B cell (primary cell): Measurements from ENCODE around the gene MYLK3. TPM values are rescaled to one million over a fixed set of nuclear protein-coding genes. Genes with fewer than 3 reads are reported as not detected.

ENCODE experiments used
- ATAC-seq: fragments of 200-7000 bp; cut with Tn5 transposase; one replicate; pipeline ENCODE4 v1.10.0; 2021; ENCODE audit warnings: low read depth, mild to moderate bottlenecking, moderate number of reproducible peaks, moderate library complexity
- CTCF ChIA-PET: fragments of 350-600 bp; sonication (Branson Sonifier 250); formaldehyde crosslinking; loops from one replicate; lab custom pipeline; 2021; ENCODE audit warnings: antibody characterized with exemption, inconsistent platforms; lab: Charles Lee
- POLR2A ChIA-PET: fragments of 350-600 bp; sonication (Branson Sonifier 250); formaldehyde crosslinking; loops from one replicate; lab custom pipeline; 2021; ENCODE audit warnings: antibody characterized with exemption; lab: Charles Lee
- DNase-seq: peaks from one replicate; pipeline ENCODE4 v3.0.0; 2013
- H2AFZ ChIP-seq: 2 replicates; pipeline ENCODE4 v1.6.1; 2012; ENCODE audit warnings: mild to moderate bottlenecking, low read depth, low read length; ENCODE audit not compliant: insufficient read depth, poor library complexity, severe bottlenecking
- H3K27ac ChIP-seq, 2 donors: 1 replicate in 1 of 2; 2 replicates in 1 of 2; pipeline ENCODE4 v1.5.1; 2012 to 2013; ENCODE audit warnings: low read length in 2 of 2, mild to moderate bottlenecking in 2 of 2, moderate library complexity in 1 of 2
- H3K27me3 ChIP-seq, 4 experiments: fragments of 200-600 bp in 1 of 4; sonication (generic) in 1 of 4; replicated peaks in 1 of 4; 1 replicate in 2 of 4; 2 replicates in 2 of 4; pipeline versions ENCODE4 v1.6.1 to v1.7.0; 2013 to 2016; ENCODE audit warnings: low read length in 3 of 4, mild to moderate bottlenecking in 2 of 4, mixed read lengths in 1 of 4, moderate library complexity in 1 of 4; ENCODE audit not compliant: insufficient read depth in 4 of 4, control insufficient read depth in 3 of 4; ENCODE audit errors: control extremely low read depth in 1 of 4
- H3K36me3 ChIP-seq, 2 experiments: replicated peaks in 1 of 2; 1 replicate in 1 of 2; 2 replicates in 1 of 2; pipeline versions ENCODE4 v1.6.1 to v1.7.1; 2013; ENCODE audit warnings: low read length in 1 of 2; ENCODE audit not compliant: insufficient read depth in 2 of 2, control insufficient read depth in 1 of 2; ENCODE audit errors: control extremely low read depth in 1 of 2, extremely low read depth in 1 of 2
- H3K4me1 ChIP-seq, 2 donors: fragments of 200-600 bp in 1 of 2; sonication (generic) in 1 of 2; 1 replicate in 1 of 2; 2 replicates in 1 of 2; pipeline versions ENCODE4 v1.5.1 to v1.6.1; 2013 to 2017; ENCODE audit warnings: low read length in 2 of 2; ENCODE audit not compliant: control insufficient read depth in 2 of 2, insufficient read depth in 2 of 2
- H3K4me2 ChIP-seq: replicated peaks from 2 replicates; pipeline ENCODE3; 2012; ENCODE audit warnings: mild to moderate bottlenecking, low read depth, low read length; ENCODE audit not compliant: poor library complexity, severe bottlenecking
- H3K4me3 ChIP-seq, 5 experiments: fragments of 200-600 bp in 1 of 5; sonication (generic) in 1 of 5; 1 replicate in 3 of 5; 2 replicates in 2 of 5; pipeline versions ENCODE4 v1.5.1 to v1.7.0; 2011 to 2016; ENCODE audit warnings: low read length in 4 of 5, mild to moderate bottlenecking in 4 of 5, low read depth in 2 of 5, control low read depth in 1 of 5, moderate library complexity in 1 of 5; ENCODE audit not compliant: insufficient read depth in 1 of 5; ENCODE audit errors: control extremely low read depth in 1 of 5, extremely low read depth in 1 of 5
- H3K79me2 ChIP-seq: fragments of 200-600 bp; sonication (generic); one replicate; pipeline ENCODE4 v1.6.0; 2016; ENCODE audit warnings: low read length; ENCODE audit not compliant: control insufficient read depth, insufficient read depth
- H3K9ac ChIP-seq: fragments of 200-600 bp; sonication (generic); 2 replicates; pipeline ENCODE4 v1.6.1; 2017; ENCODE audit warnings: mild to moderate bottlenecking, low read length, moderate library complexity
- H3K9me3 ChIP-seq, 3 donors: one replicate each; pipeline versions ENCODE4 v1.6.1 to v1.7.1; 2013; ENCODE audit warnings: low read length in 2 of 3; ENCODE audit not compliant: control insufficient read depth in 2 of 3, insufficient read depth in 1 of 3; ENCODE audit errors: control extremely low read depth in 1 of 3
- H4K20me1 ChIP-seq: 2 replicates; pipeline ENCODE4 v1.6.0; 2012; ENCODE audit warnings: mild to moderate bottlenecking, low read length; ENCODE audit not compliant: insufficient read depth, control insufficient read depth, poor library complexity, severe bottlenecking
- H3K27ac Mint-ChIP-seq: one replicate; pipeline ENCODE4 v1.8.0; 2021; ENCODE audit warnings: mixed read lengths
- H3K27me3 Mint-ChIP-seq: one replicate; pipeline ENCODE4 v1.8.0; 2021; ENCODE audit warnings: mixed read lengths
- H3K4me1 Mint-ChIP-seq: one replicate; pipeline ENCODE4 v1.8.0; 2021; ENCODE audit warnings: mixed read lengths
- H3K4me3 Mint-ChIP-seq: one replicate; pipeline ENCODE4 v1.8.0; 2021; ENCODE audit warnings: mixed read lengths
- H3K9me3 Mint-ChIP-seq: one replicate; pipeline ENCODE4 v1.8.0; 2022; ENCODE audit warnings: mixed read lengths; ENCODE audit not compliant: insufficient read depth
- EZH2 ChIP-seq: IDR thresholded peaks from 2 replicates; pipeline ENCODE4 v1.6.1; 2012; ENCODE audit warnings: borderline replicate concordance, low read depth, mild to moderate bottlenecking, moderate library complexity, low read length; ENCODE audit not compliant: insufficient read depth, poor library complexity, severe bottlenecking
- WGBS: methylation state at CpG from one replicate; pipeline ENCODE4 v1.1.5; 2013; ENCODE audit warnings: missing lambda C conversion rate; ENCODE audit not compliant: insufficient coverage; 5-methylcytosine and 5-hydroxymethylcytosine counted together
- intact Hi-C: fragments of 100-400 bp; cut with micrococcal nuclease; formaldehyde crosslinking; loops from one replicate; pipeline ENCODE4 v1.10.0; 2022
- polyA plus RNA-seq: library from polyadenylated mRNA; depleted of rRNA; stranded (reverse); fragments of >200 nt; gene quantifications from 2 replicates; pipeline ENCODE4 v1.2.3, GENCODE V29; 2012
- total RNA-seq, 2 donors: library from RNA; stranded (reverse); fragments of 120-200 nt in 1 of 2; gene quantifications; 1 replicate in 1 of 2; 2 replicates in 1 of 2; pipeline versions ENCODE4 v1.2.3 to v1.2.4, GENCODE V29; 2013 to 2022
- TF ChIP-seq, protein P1 (sequence below): fragments of 200-600 bp; IDR thresholded peaks from one replicate; pipeline ENCODE4 v1.8.0; 2022; ENCODE audit warnings: antibody characterized with exemption, mild to moderate bottlenecking

Gene MYLK3
- total and polyA plus RNA-seq, 2 donors (not counting 1 experiment from before 2014, with no cell fraction given) = 0.01 to 0.10 TPM

DNA sequence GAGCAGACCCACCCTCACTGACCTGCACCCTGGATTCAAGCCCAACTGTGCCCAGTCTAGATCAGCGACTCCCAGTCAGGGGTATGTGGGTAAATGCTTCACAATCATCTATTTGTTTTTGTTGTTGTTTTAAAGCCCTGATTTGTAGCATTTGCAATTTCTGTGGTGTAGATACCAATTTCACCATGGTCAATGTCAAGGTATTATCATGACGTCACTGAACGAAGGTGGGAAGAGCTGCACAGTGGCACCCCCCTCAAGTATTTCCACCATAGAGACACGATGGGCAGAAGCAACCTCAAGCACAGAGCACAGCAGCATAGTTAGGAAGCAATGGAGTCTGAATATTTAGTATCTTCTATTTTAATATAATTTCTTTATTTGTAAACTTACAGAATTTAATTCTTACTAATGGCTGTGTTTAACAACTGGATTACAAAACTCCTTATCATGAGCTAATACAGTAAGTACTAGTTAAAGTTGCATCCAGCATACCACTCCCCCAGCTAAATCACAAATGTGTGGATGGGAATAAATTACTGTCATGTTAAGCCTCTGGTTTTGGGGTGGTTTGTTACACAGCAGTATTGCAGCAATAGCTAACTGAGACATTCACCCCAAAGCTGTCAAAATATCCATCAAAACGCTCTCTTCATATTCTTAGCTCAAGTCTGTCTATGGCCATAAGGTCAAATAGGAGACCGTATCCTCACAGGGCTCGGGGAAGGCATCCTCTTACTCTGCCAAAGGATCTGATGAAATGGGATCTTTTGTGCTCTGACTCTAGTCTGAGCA lies 33.1 kb downstream of the MYLK3 start:
- Histone ChIP-seq H3K27ac (no peak overlapping the region), H2AFZ (no peak overlapping the region), H3K4me3 (no peak overlapping the region), H3K27me3 (peaks cover 0 to 4% (median 0%) of the 10 kb centered on the region in 4 experiments), H3K9ac (no peak overlapping the region), H3K4me2 (no peak overlapping the region), H3K36me3 (no peaks in the 10 kb centered on the region), H3K4me1 (peaks cover 15 to 18% of the 10 kb centered on the region in 2 donors), H3K79me2 (no peaks in the 10 kb centered on the region), H4K20me1 (no peaks in the 10 kb centered on the region), H3K9me3 (no peaks in the 10 kb centered on the region)
- Mint-ChIP-seq H3K4me3 (no peak overlapping the region), H3K4me1 (peaks cover 14% of the 10 kb centered on the region), H3K27ac (no peak overlapping the region), H3K9me3 (no peaks in the 10 kb centered on the region), H3K27me3 (no peaks in the 10 kb centered on the region)
- DNase-seq = no peak
- POLR2A ChIA-PET = interaction anchor here (0.6 kb wide), 1 partner anchor 55 kb away, joined by 7 read pairs; no protein-coding TSS in a partner anchor
- no peak for TF ChIP-seq EZH2
- TF ChIP-seq, protein P1, sequence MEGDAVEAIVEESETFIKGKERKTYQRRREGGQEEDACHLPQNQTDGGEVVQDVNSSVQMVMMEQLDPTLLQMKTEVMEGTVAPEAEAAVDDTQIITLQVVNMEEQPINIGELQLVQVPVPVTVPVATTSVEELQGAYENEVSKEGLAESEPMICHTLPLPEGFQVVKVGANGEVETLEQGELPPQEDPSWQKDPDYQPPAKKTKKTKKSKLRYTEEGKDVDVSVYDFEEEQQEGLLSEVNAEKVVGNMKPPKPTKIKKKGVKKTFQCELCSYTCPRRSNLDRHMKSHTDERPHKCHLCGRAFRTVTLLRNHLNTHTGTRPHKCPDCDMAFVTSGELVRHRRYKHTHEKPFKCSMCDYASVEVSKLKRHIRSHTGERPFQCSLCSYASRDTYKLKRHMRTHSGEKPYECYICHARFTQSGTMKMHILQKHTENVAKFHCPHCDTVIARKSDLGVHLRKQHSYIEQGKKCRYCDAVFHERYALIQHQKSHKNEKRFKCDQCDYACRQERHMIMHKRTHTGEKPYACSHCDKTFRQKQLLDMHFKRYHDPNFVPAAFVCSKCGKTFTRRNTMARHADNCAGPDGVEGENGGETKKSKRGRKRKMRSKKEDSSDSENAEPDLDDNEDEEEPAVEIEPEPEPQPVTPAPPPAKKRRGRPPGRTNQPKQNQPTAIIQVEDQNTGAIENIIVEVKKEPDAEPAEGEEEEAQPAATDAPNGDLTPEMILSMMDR = no peak
- no peak for ATAC-seq
- WGBS = 96% methylated on average over 5 of the region's 7 CpGs
- CTCF ChIA-PET = no interaction called here
- intact Hi-C loops = no loop called here

DNA sequence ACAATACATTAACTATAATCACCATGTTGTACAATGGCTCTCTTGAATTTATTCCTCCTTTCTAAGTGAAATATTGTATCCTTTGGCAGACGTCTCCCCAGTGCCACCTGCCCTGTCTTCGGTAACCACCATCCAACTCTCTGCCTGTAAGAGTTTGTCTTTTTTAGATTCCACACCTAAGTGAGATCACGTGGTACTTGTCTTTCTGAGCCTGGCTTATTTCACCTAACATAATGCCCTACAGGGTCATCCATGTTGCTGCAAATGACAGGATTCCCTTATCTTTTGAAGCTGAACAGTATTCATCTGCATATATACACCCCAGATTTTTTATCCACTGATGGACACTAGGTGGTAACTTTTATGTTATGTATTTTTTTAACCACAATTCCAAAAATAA lies 34.5 kb downstream of the MYLK3 start:
- Histone ChIP-seq H3K9me3 (no peaks in the 10 kb centered on the region), H3K27ac (no peak overlapping the region), H3K9ac (no peak overlapping the region), H3K79me2 (no peaks in the 10 kb centered on the region), H3K4me1 (peaks cover 15 to 18% of the 10 kb centered on the region in 2 donors), H3K4me2 (no peak overlapping the region), H2AFZ (no peak overlapping the region), H3K36me3 (no peaks in the 10 kb centered on the region), H4K20me1 (no peaks in the 10 kb centered on the region), H3K4me3 (no peak overlapping the region), H3K27me3 (peaks cover 0 to 4% (median 0%) of the 10 kb centered on the region in 4 experiments)
- ATAC-seq (no peak), DNase-seq (no peak)
- Mint-ChIP-seq H3K9me3 (no peaks in the 10 kb centered on the region), H3K4me1 (peaks cover 14% of the 10 kb centered on the region), H3K27me3 (no peaks in the 10 kb centered on the region), H3K27ac (no peak overlapping the region), H3K4me3 (no peak overlapping the region)
- TF ChIP-seq, protein P1 = no peak
- TF ChIP-seq EZH2 = no peak
- WGBS = 90% methylated on average over 3 of the region's 3 CpGs
- intact Hi-C loops = no loop called here
- ChIA-PET CTCF (no interaction called here), POLR2A (no interaction called here)
